Heart right ventricle (tissue), 16 donors: Measurements from ENCODE around the gene LMO7. TPM values are rescaled to one million over a fixed set of nuclear protein-coding genes. Genes with fewer than 3 reads are reported as not detected.
A peak's percentile ranks its signal among the peaks of the same experiment; 100 is the strongest.

Experiments
- ATAC-seq, 8 donors: fragments of 200-7000 bp; cut with Tn5 transposase; one replicate each; pipeline ENCODE4 v1.9.1; 2020; ENCODE audit warnings: mild to moderate bottlenecking in 8 of 8, moderate library complexity in 8 of 8, moderate number of reproducible peaks in 1 of 8
- DNase-seq, 2 donors: peaks; one replicate each; pipeline ENCODE4 v3.0.0-alpha.2; 2020
- H3K27ac ChIP-seq, 10 donors: fragments of 200-600 bp; sonication (generic) in 2 of 10; one replicate each; pipeline versions ENCODE4 v1.5.0 to v1.8.0; 2020 to 2022; ENCODE audit warnings: mild to moderate bottlenecking in 3 of 10
- H3K27me3 ChIP-seq, 7 donors: fragments of 200-600 bp; one replicate each; pipeline ENCODE4 v1.8.0; 2021 to 2022; ENCODE audit warnings: mild to moderate bottlenecking in 2 of 7
- H3K36me3 ChIP-seq, 9 donors: fragments of 200-600 bp; sonication (generic) in 1 of 9; one replicate each; pipeline versions ENCODE4 v1.5.0 to v1.8.0; 2020 to 2022; ENCODE audit warnings: mild to moderate bottlenecking in 2 of 9
- H3K4me1 ChIP-seq, 9 donors: fragments of 200-600 bp; sonication (generic) in 1 of 9; one replicate each; pipeline versions ENCODE4 v1.5.0 to v1.8.0; 2020 to 2022; ENCODE audit warnings: mild to moderate bottlenecking in 4 of 9
- H3K4me3 ChIP-seq, 10 donors: fragments of 200-600 bp; sonication (generic) in 2 of 10; one replicate each; pipeline versions ENCODE4 v1.5.0 to v1.8.0; 2020 to 2022; ENCODE audit warnings: mild to moderate bottlenecking in 7 of 10, moderate library complexity in 2 of 10
- H3K9me3 ChIP-seq, 11 donors: fragments of 200-600 bp in 10 of 11; sonication (generic) in 2 of 11; one replicate each; pipeline versions ENCODE4 v1.5.0 to v1.8.0; 2013 to 2022; ENCODE audit warnings: mild to moderate bottlenecking in 2 of 11, control low read depth in 1 of 11, moderate library complexity in 1 of 11
- WGBS, 2 donors: extraction: QIAGEN DNeasy Blood & Tissue Kit; methylation state at CpG; one replicate each; pipeline ENCODE4 v1.1.7; 2013; ENCODE audit warnings: inconsistent platforms in 1 of 2; 5-methylcytosine and 5-hydroxymethylcytosine counted together
- intact Hi-C, 10 donors: fragments of 100-400 bp; cut with DNase I; formaldehyde crosslinking; loops; one replicate each; pipeline versions ENCODE4 v1.11.1 to v1.14.2; 2022
- polyA plus RNA-seq, 2 donors: library from polyadenylated mRNA; stranded (reverse); fragments of 200-250 nt; gene quantifications; one replicate each; pipeline ENCODE4 v1.2.3, GENCODE V29; 2013
- total RNA-seq, 10 donors: library from RNA; stranded (reverse); fragmentation: NEBNext Ultra II Directional in 3 of 10; extraction: Animal tissue kit (Norgen Biotek cat#: 25700) in 3 of 10; gene quantifications; one replicate each; pipeline versions ENCODE4 v1.2.1 to v1.2.4, GENCODE V29; 2021 to 2023
- TF ChIP-seq, protein P1 (sequence below), 9 donors: fragments of 200-600 bp; sonication (generic) in 2 of 9; IDR thresholded peaks; one replicate each; pipeline versions ENCODE4 v1.5.0 to v1.8.0; 2021 to 2022; ENCODE audit warnings: antibody characterized with exemption in 9 of 9, mild to moderate bottlenecking in 5 of 9, moderate library complexity in 1 of 9
- donor health status: Arrhythmogenic right ventricular cardiomyopathy.
- donor health status: ischemic (EF 13 %, LVEDD 7.1; RV severe dilation, severe dysfunction).
- donor health status: healthy with polysubstance abuse.
- donor health status: DM: no; HTN: yes; CAD: no.
- donor health status: DM: no; HTN: no; CAD: no.
- donor health status: ischemic (EF 25% LVEDD 6.9; RV normal size, moderate dysfunction).
- donor health status: ischemic (EF 25% LVEDD 5.7; RV mildly dilated, moderate dysfunction).
- donor health status: healthy.
- donor health status: DM: yes; HTN: yes; CAD: no.
- donor health status: Ischemic cardiomyopathy.
- donor health status: ischemic (EF 35%, LVEDD 5.7; RV mildly dilated, moderate dysfunction).
- donor health status: nonischemic (EF 11% LVEDD 7.7; RV severe dilation, severe dysfunction).
- donor health status: DM: yes; HTN: yes; CAD: no.
- donor health status: PGD.
- donor health status: ischemic (EF 29% LVEDD 5.4; RV normal size, mild dysfunction).
- donor health status: nonischemic (EF 23%, LVEDD 6.1; RV moderate dilation, normal function).

Gene LMO7
- total and polyA plus RNA-seq, 12 donors, result 147 to 600 (median 504) TPM

- TF ChIP-seq, protein P1, sequence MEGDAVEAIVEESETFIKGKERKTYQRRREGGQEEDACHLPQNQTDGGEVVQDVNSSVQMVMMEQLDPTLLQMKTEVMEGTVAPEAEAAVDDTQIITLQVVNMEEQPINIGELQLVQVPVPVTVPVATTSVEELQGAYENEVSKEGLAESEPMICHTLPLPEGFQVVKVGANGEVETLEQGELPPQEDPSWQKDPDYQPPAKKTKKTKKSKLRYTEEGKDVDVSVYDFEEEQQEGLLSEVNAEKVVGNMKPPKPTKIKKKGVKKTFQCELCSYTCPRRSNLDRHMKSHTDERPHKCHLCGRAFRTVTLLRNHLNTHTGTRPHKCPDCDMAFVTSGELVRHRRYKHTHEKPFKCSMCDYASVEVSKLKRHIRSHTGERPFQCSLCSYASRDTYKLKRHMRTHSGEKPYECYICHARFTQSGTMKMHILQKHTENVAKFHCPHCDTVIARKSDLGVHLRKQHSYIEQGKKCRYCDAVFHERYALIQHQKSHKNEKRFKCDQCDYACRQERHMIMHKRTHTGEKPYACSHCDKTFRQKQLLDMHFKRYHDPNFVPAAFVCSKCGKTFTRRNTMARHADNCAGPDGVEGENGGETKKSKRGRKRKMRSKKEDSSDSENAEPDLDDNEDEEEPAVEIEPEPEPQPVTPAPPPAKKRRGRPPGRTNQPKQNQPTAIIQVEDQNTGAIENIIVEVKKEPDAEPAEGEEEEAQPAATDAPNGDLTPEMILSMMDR (IDR thresholded peaks at IDR 0.05), result no peak
- peak overlapping the region in 8 of 10 donors; percentile 28 to 56 (median 40) for H3K4me3 ChIP-seq
- no peaks in the 10 kb centered on the region for H3K9me3 ChIP-seq
- no peak for DNase-seq
- no peaks in the 10 kb centered on the region for H3K4me1 ChIP-seq
- no peak for ATAC-seq
- no peaks in the 10 kb centered on the region for H3K36me3 ChIP-seq
- peaks cover 0 to 4% (median 0%) of the 10 kb centered on the region in 7 donors for H3K27me3 ChIP-seq
- WGBS, 2 donors, result 66 to 87% methylated on average over 6 of the region's 6 CpGs
- intact Hi-C loops, result loop anchor here in 9 of 10 donors (2.0 to 10.0 kb wide), 9 partner anchors 144 to 1114 kb away; no protein-coding TSS in a partner anchor
- no peak overlapping the region for H3K27ac ChIP-seq
Observed at GRCh38 chr13:75871059-75871458, 234.9 kb downstream of the LMO7 start.

DNA sequence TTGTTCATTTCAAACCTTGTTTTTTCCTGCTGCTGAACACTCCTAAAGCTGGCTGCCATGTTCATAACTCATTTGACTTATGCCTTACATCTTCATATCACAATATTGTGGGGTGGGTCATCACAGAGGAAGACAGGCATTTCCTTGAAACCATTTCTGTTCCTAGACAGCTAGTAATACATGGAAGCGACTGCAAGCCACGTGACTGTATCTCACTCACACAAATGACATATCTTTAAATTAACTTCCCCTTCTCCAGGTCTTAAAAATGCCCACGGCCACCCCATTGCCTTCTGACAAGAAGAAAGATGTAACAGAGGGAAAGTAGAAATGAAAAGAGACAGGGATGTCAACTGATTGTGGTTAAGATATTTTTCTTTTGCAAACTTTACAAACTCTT, 236.8 kb downstream of the LMO7 start:
- H3K4me1 ChIP-seq, result peaks cover 0 to 7% (median 0%) of the 10 kb centered on the region in 9 donors
- DNase-seq, result no peak
- H3K36me3 ChIP-seq, result no peaks in the 10 kb centered on the region
- H3K27me3 ChIP-seq, result peaks cover 0 to 4% (median 0%) of the 10 kb centered on the region in 7 donors
- H3K4me3 ChIP-seq, result no peak overlapping the region
- intact Hi-C loops, result loop anchor here in 9 of 10 donors (5.0 to 10.0 kb wide), 7 partner anchors 142 to 1112 kb away; no protein-coding TSS in a partner anchor
- ATAC-seq, result no peak
- H3K27ac ChIP-seq, result no peak overlapping the region
- TF ChIP-seq, protein P1 (IDR thresholded peaks at IDR 0.05), result no peak
- H3K9me3 ChIP-seq, result no peaks in the 10 kb centered on the region
- WGBS, 2 donors, result 60 to 78% methylated on average over 3 of the region's 3 CpGs

- no peak overlapping the region for H3K4me3 ChIP-seq
- no peaks in the 10 kb centered on the region for H3K36me3 ChIP-seq
- ATAC-seq (no peak), DNase-seq (no peak)
- TF ChIP-seq, protein P1 (IDR thresholded peaks at IDR 0.05), result no peak
- H3K27me3 ChIP-seq, result peaks cover 0 to 3% (median 0%) of the 10 kb centered on the region in 7 donors
- no peak overlapping the region for H3K27ac ChIP-seq
- H3K4me1 ChIP-seq, result peaks cover 0 to 7% (median 0%) of the 10 kb centered on the region in 9 donors
- H3K9me3 ChIP-seq, result no peaks in the 10 kb centered on the region
- WGBS, 2 donors, result 89 to 90% methylated on average over 10 of the region's 10 CpGs
- intact Hi-C loops, result loop anchor here in 9 of 10 donors (5.0 to 10.0 kb wide), 7 partner anchors 141 to 1111 kb away; no protein-coding TSS in a partner anchor
Observed at GRCh38 chr13:75873494-75873893, 237.4 kb downstream of the LMO7 start.

DNA sequence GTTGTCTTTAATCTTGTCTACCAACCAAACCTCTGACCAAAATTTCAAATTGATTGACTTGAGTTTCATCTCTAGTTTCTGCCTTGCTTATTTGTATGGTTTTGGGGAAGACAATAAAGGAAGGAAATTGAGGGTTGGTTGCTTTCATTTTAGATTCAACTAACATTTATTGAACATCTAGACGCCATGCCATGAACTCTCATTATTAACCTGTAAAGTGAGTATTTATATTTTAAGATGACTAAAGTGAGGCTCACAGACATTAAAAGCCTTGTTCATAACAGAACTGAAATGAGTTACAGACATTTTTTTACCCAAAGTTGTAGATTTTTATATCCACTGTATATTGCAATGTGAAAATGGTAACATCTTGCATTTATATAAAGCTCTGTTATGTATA, 239.3 kb downstream of the LMO7 start:
- TF ChIP-seq, protein P1 (IDR thresholded peaks at IDR 0.05), result no peak
- Histone ChIP-seq H3K27ac (no peak overlapping the region), H3K27me3 (no peaks in the 10 kb centered on the region), H3K4me1 (peaks cover 0 to 7% (median 0%) of the 10 kb centered on the region in 9 donors), H3K4me3 (no peak overlapping the region), H3K9me3 (no peaks in the 10 kb centered on the region), H3K36me3 (no peaks in the 10 kb centered on the region)
- 90 to 100% methylated on average over 1 of the region's 1 CpG for WGBS, 2 donors
- ATAC-seq (no peak), DNase-seq (no peak)
- intact Hi-C loops, result loop anchor here in 9 of 10 donors (5.0 to 10.0 kb wide), 7 partner anchors 139 to 1109 kb away; no protein-coding TSS in a partner anchor
